GM12878 (cell line): ENCODE data around the gene CPSF4. TPM values are rescaled to one million over a fixed set of nuclear protein-coding genes. Genes with fewer than 3 reads are reported as not detected.
A peak's percentile ranks its signal among the peaks of the same experiment; 100 is the strongest.

Experiments used
- ESRRA ChIP-seq: IDR thresholded peaks from 2 replicates; pipeline ENCODE4 v1.6.1; 2012; ENCODE audit warnings: mild to moderate bottlenecking, low read length, improper control_type of control experiment
- HDAC2 ChIP-seq: fragments of 200-600 bp; sonication (generic); IDR thresholded peaks from 2 replicates; pipeline ENCODE4 v1.6.1; 2017
- JUNB ChIP-seq: IDR thresholded peaks from 2 replicates; pipeline ENCODE4 v1.6.1; 2016; ENCODE audit warnings: antibody characterized with exemption, mild to moderate bottlenecking
- KAT2A ChIP-seq: conservative IDR thresholded peaks from 2 replicates; pipeline ENCODE4 v1.6.1; 2011; ENCODE audit warnings: low read depth, low read length; ENCODE audit not compliant: control insufficient read depth
- KLF5 ChIP-seq: fragments of 450-650 bp; IDR thresholded peaks from 2 replicates; pipeline ENCODE4 v1.6.1; 2014; ENCODE audit warnings: mild to moderate bottlenecking; ENCODE audit not compliant: partially characterized antibody
- MYB ChIP-seq: fragments of 150-350 bp; IDR thresholded peaks from 2 replicates; pipeline ENCODE4 v1.6.1; 2014; ENCODE audit warnings: mild to moderate bottlenecking, low read depth, low read length, borderline replicate concordance
- NFXL1 ChIP-seq: fragments of 450-650 bp; IDR thresholded peaks from 2 replicates; pipeline ENCODE4 v1.6.1; 2017; ENCODE audit warnings: antibody characterized with exemption, mild to moderate bottlenecking, borderline replicate concordance
- NR2C1 ChIP-seq: fragments of 450-650 bp; IDR thresholded peaks from 2 replicates; pipeline ENCODE4 v1.6.1; 2017; ENCODE audit warnings: antibody characterized with exemption, mild to moderate bottlenecking, moderate library complexity
- POLR2A ChIP-seq: IDR thresholded peaks from 2 replicates; pipeline ENCODE4 v1.6.1; 2011; ENCODE audit warnings: low read depth, mild to moderate bottlenecking, low read length
- RBBP5 ChIP-seq: fragments of 200-600 bp; sonication (generic); conservative IDR thresholded peaks from 2 replicates; pipeline ENCODE4 v1.6.1; 2016
- SP1 ChIP-seq: IDR thresholded peaks from one replicate; pipeline ENCODE4 v1.6.1; 2011; ENCODE audit warnings: low read depth, low read length
- SREBF2 ChIP-seq: IDR thresholded peaks from 2 replicates; pipeline ENCODE4 v1.6.1; 2012; ENCODE audit warnings: mild to moderate bottlenecking, low read length
- TCF12 ChIP-seq: IDR thresholded peaks from 2 replicates; pipeline ENCODE4 v1.6.1; 2011; ENCODE audit warnings: low read depth, mild to moderate bottlenecking, low read length
- TCF3 ChIP-seq: IDR thresholded peaks from 2 replicates; pipeline ENCODE4 v1.6.1; 2012; ENCODE audit warnings: low read depth, mild to moderate bottlenecking, low read length, borderline replicate concordance; ENCODE audit not compliant: insufficient read depth
- ZNF384 ChIP-seq: IDR thresholded peaks from 2 replicates; pipeline ENCODE4 v1.6.1; 2012; ENCODE audit warnings: low read depth, mild to moderate bottlenecking, low read length, improper control_type of control experiment, borderline replicate concordance
- polyA plus RNA-seq, 11 experiments: library from polyadenylated mRNA; depleted of rRNA in 4 of 11; unstranded in 6 of 11; stranded (reverse) in 5 of 11; fragments of >200 nt; fragmentation: Nextera tagmentation in 4 of 11; fragmentation: Illumina TruSeq in 1 of 11; extraction: Ambion mirVana in 4 of 11; extraction: Trizol in 1 of 11; gene quantifications; 1 replicate in 1 of 11; 2 replicates in 10 of 11; pipeline versions ENCODE4 v1.2.1 to v1.2.3, GENCODE V29; 2011 to 2016; ENCODE audit warnings: inconsistent platforms in 2 of 11, missing spikeins in 2 of 11, low read depth in 1 of 11
- total RNA-seq, 4 experiments: library from RNA; depleted of rRNA in 3 of 4; stranded (reverse); fragments of >200 nt in 3 of 4; fragmentation: Illumina TruSeq in 1 of 4; extraction: Trizol in 1 of 4; gene quantifications; 2 replicates each; pipeline versions ENCODE4 v1.2.1 to v1.2.3, GENCODE V29; 2013 to 2021
- TF ChIP-seq, protein P1 (sequence below): fragments of 450-650 bp; IDR thresholded peaks from 2 replicates; pipeline ENCODE4 v1.6.1; 2014; ENCODE audit warnings: mild to moderate bottlenecking
- TF ChIP-seq, protein P2 (sequence below): fragments of 450-650 bp; IDR thresholded peaks from 2 replicates; pipeline ENCODE4 v1.6.1; 2017; ENCODE audit warnings: mild to moderate bottlenecking
- TF ChIP-seq, protein P3 (sequence below): IDR thresholded peaks from 2 replicates; pipeline ENCODE4 v1.6.1; 2012; ENCODE audit warnings: low read depth, low read length, improper control_type of control experiment
- TF ChIP-seq, protein P4 (sequence below): IDR thresholded peaks from 2 replicates; pipeline ENCODE4 v1.6.1; 2012; ENCODE audit warnings: improper control_type of control experiment, low read depth, low read length; ENCODE audit not compliant: insufficient replicate concordance
- TF ChIP-seq, protein P5 (sequence below): IDR thresholded peaks from 2 replicates; pipeline ENCODE4 v1.6.1; 2011; ENCODE audit warnings: mild to moderate bottlenecking, low read depth, low read length, moderate library complexity; ENCODE audit not compliant: insufficient replicate concordance

Gene CPSF4
- total and polyA plus RNA-seq, 10 of the 15 experiments (the other 5 are each of a cell fraction or from before 2014, with no cell fraction given) = 13.6 to 70.1 (median 45.0) TPM

DNA sequence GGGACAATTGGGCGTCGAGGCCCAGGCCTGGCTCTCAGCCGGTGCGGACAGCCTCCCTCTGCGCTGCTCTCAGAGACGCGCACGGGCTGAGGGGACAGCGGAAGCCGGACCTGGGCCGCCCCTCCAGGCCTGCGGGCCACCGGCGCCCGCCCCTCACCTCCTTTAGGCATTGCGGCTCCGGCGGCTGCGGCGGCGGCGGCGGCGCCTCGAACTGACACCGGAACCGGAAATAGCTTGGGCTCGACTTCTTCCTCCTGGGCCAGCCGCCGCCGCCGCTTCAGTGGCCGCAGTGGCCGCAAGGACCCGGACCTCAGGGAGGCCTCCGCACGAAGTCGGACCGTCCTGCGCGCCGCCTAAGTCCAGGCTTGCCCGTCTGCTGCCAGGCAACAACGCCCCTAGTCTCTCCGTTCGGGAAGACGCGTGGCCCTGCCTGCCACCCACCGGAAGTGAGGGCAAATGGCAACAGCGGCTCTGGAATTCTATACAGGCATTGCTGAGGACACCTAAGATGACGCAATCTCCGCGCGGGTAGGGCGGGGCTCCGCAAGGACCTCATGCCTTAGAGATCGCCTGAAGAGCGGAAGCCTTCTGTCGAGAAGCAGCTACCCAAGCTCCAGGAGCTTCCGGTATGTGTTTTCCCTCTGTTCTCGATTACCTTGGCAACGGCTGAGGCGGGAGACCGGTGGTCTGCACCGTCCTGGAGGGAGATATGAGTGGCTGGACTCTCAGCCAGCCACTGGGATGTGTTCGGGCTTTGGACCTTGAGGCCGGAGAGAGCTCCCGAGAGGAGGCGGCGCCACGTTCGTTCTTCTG is 30.2 kb upstream of the CPSF4 start, which contains the start of the genes BUD31 and PDAP1 (continued):
- TF ChIP-seq TCF12 (0 out of 2 replicates have a peak, but pooled peaks have one; percentile 20), POLR2A (peak; percentile 88), ESRRA (0 out of 2 replicates have a peak, but pooled peaks have one; percentile 20), SREBF2 (peak; percentile 60; the same call in 1 of the 2 replicates), MYB (peak; percentile 97), KLF5 (peak; percentile 93), NFXL1 (no peak), TCF3 (peak; percentile 60; the same call in 1 of the 2 replicates), RBBP5 (no peak; the same call in 1 of the 2 replicates), ZNF384 (no peak), SP1 (peak; percentile 41), NR2C1 (peak; percentile 98), JUNB (peak; percentile 17; the same call in 1 of the 2 replicates), HDAC2 (0 out of 2 replicates have a peak, but pooled peaks have one; percentile 36), KAT2A (no peak)
- TF ChIP-seq, protein P1, sequence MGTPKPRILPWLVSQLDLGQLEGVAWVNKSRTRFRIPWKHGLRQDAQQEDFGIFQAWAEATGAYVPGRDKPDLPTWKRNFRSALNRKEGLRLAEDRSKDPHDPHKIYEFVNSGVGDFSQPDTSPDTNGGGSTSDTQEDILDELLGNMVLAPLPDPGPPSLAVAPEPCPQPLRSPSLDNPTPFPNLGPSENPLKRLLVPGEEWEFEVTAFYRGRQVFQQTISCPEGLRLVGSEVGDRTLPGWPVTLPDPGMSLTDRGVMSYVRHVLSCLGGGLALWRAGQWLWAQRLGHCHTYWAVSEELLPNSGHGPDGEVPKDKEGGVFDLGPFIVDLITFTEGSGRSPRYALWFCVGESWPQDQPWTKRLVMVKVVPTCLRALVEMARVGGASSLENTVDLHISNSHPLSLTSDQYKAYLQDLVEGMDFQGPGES = peak; percentile 69
- TF ChIP-seq, protein P2, sequence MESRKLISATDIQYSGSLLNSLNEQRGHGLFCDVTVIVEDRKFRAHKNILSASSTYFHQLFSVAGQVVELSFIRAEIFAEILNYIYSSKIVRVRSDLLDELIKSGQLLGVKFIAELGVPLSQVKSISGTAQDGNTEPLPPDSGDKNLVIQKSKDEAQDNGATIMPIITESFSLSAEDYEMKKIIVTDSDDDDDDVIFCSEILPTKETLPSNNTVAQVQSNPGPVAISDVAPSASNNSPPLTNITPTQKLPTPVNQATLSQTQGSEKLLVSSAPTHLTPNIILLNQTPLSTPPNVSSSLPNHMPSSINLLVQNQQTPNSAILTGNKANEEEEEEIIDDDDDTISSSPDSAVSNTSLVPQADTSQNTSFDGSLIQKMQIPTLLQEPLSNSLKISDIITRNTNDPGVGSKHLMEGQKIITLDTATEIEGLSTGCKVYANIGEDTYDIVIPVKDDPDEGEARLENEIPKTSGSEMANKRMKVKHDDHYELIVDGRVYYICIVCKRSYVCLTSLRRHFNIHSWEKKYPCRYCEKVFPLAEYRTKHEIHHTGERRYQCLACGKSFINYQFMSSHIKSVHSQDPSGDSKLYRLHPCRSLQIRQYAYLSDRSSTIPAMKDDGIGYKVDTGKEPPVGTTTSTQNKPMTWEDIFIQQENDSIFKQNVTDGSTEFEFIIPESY = peak; percentile 75; the same call in 1 of the 2 replicates
- TF ChIP-seq, protein P3, sequence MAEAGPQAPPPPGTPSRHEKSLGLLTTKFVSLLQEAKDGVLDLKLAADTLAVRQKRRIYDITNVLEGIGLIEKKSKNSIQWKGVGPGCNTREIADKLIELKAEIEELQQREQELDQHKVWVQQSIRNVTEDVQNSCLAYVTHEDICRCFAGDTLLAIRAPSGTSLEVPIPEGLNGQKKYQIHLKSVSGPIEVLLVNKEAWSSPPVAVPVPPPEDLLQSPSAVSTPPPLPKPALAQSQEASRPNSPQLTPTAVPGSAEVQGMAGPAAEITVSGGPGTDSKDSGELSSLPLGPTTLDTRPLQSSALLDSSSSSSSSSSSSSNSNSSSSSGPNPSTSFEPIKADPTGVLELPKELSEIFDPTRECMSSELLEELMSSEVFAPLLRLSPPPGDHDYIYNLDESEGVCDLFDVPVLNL = no peak
- TF ChIP-seq, protein P4, sequence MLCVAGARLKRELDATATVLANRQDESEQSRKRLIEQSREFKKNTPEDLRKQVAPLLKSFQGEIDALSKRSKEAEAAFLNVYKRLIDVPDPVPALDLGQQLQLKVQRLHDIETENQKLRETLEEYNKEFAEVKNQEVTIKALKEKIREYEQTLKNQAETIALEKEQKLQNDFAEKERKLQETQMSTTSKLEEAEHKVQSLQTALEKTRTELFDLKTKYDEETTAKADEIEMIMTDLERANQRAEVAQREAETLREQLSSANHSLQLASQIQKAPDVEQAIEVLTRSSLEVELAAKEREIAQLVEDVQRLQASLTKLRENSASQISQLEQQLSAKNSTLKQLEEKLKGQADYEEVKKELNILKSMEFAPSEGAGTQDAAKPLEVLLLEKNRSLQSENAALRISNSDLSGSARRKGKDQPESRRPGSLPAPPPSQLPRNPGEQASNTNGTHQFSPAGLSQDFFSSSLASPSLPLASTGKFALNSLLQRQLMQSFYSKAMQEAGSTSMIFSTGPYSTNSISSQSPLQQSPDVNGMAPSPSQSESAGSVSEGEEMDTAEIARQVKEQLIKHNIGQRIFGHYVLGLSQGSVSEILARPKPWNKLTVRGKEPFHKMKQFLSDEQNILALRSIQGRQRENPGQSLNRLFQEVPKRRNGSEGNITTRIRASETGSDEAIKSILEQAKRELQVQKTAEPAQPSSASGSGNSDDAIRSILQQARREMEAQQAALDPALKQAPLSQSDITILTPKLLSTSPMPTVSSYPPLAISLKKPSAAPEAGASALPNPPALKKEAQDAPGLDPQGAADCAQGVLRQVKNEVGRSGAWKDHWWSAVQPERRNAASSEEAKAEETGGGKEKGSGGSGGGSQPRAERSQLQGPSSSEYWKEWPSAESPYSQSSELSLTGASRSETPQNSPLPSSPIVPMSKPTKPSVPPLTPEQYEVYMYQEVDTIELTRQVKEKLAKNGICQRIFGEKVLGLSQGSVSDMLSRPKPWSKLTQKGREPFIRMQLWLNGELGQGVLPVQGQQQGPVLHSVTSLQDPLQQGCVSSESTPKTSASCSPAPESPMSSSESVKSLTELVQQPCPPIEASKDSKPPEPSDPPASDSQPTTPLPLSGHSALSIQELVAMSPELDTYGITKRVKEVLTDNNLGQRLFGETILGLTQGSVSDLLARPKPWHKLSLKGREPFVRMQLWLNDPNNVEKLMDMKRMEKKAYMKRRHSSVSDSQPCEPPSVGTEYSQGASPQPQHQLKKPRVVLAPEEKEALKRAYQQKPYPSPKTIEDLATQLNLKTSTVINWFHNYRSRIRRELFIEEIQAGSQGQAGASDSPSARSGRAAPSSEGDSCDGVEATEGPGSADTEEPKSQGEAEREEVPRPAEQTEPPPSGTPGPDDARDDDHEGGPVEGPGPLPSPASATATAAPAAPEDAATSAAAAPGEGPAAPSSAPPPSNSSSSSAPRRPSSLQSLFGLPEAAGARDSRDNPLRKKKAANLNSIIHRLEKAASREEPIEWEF = no peak
- TF ChIP-seq, protein P5, sequence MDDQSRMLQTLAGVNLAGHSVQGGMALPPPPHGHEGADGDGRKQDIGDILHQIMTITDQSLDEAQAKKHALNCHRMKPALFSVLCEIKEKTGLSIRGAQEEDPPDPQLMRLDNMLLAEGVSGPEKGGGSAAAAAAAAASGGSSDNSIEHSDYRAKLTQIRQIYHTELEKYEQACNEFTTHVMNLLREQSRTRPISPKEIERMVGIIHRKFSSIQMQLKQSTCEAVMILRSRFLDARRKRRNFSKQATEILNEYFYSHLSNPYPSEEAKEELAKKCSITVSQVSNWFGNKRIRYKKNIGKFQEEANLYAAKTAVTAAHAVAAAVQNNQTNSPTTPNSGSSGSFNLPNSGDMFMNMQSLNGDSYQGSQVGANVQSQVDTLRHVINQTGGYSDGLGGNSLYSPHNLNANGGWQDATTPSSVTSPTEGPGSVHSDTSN = peak; percentile 4
